ENCODE measurements around the gene MTREX.

DNA sequence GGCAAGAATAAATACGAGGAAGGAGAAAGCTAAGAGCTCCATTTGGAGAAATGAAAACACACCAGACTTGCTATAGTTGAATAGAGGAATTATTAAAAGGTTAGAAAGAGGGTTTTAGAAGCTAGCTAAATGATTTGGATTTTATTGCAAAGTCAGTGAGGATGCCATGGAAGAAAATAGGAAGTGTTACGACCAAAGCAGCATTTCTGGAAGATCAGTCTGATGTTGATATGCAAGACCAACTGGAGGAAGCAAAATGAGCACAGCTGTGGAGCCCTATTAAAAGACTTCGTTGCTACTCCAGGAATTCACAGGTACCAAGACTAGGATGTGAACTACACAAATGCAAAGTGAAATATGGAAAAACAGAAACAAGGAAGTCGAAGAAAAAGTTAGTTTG is 2.4 kb upstream of the MTREX start:
- TF ChIP-seq, protein P1, sequence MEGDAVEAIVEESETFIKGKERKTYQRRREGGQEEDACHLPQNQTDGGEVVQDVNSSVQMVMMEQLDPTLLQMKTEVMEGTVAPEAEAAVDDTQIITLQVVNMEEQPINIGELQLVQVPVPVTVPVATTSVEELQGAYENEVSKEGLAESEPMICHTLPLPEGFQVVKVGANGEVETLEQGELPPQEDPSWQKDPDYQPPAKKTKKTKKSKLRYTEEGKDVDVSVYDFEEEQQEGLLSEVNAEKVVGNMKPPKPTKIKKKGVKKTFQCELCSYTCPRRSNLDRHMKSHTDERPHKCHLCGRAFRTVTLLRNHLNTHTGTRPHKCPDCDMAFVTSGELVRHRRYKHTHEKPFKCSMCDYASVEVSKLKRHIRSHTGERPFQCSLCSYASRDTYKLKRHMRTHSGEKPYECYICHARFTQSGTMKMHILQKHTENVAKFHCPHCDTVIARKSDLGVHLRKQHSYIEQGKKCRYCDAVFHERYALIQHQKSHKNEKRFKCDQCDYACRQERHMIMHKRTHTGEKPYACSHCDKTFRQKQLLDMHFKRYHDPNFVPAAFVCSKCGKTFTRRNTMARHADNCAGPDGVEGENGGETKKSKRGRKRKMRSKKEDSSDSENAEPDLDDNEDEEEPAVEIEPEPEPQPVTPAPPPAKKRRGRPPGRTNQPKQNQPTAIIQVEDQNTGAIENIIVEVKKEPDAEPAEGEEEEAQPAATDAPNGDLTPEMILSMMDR (conservative IDR thresholded peaks at IDR 0.05) = no peak
- no peak for TF ChIP-seq ZFX (IDR thresholded peaks at IDR 0.05)

All from C4-2B (cell line).